G401 (cell line): ENCODE data around the gene GMDS. TPM values are rescaled to one million over a fixed set of nuclear protein-coding genes. Genes with fewer than 3 reads are reported as not detected.

Experiments
- DNase-seq: peaks from one replicate; pipeline ENCODE4 v3.0.0-alpha.2; 2015; ENCODE audit warnings: low spot score
- in situ Hi-C: cut with HindIII; loops from 2 replicates; pipeline ENCODE4 v1.10.0; 2016; ENCODE audit warnings: low sequenced_read_pairs, mixed read lengths
- total RNA-seq: library from RNA; depleted of rRNA; stranded (reverse); fragments of >200 nt; shearing (Covaris generic); gene quantifications from 2 replicates; pipeline ENCODE4 v1.2.3, GENCODE V29; 2014

GMDS gene
- total RNA-seq, 1 experiment from 2014 or later, result 5.8 TPM

DNA sequence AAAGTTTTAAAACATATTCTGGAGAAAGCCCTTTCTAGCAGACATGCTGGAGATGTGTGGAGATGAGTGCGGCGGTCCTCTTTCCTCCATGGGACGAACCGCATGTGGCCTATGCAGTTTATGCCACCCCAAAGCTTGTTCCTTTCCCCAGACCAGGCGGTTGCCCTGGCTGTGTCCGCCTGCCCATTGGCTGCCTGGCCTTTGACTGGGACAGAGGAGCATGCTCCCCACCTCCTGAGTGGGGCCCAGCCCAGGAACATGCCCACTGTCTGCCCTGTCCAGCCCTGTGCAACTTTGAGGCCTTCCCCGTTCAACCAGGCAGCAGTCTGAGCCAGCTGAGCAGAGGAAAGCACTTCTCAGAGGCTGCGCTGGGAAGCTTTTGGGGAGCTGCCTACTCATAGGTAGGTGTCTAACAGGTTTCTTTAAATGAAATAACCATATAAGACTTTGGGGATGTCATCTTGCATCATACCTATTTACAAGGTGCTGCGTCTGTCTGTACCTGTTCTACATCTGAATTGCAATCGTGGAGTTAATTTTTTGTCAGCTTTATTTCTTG lies 615.1 kb downstream of the GMDS start:
- in situ Hi-C loops, result no loop called here
- no peak for DNase-seq

DNA sequence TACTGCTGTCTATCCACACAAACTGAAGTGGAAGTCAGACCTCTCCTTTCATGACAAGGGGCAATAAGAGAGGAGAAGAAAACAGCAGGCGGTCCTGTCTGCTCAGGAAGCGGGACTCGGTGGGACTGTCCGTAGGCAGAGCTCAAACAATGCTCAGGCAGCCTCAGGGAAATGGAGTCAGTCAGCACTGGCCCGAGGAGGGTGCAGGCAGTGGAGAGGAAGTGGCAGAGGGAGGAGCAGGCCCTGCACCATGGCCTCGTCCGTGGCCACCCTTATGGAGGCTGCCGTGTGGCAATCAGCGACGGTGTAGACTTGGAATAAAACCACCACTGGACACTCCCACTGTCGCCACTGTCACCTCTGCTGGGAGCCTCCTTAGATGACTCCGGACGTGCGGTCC lies 616.1 kb downstream of the GMDS start:
- no peak for DNase-seq
- in situ Hi-C loops, result no loop called here

DNA sequence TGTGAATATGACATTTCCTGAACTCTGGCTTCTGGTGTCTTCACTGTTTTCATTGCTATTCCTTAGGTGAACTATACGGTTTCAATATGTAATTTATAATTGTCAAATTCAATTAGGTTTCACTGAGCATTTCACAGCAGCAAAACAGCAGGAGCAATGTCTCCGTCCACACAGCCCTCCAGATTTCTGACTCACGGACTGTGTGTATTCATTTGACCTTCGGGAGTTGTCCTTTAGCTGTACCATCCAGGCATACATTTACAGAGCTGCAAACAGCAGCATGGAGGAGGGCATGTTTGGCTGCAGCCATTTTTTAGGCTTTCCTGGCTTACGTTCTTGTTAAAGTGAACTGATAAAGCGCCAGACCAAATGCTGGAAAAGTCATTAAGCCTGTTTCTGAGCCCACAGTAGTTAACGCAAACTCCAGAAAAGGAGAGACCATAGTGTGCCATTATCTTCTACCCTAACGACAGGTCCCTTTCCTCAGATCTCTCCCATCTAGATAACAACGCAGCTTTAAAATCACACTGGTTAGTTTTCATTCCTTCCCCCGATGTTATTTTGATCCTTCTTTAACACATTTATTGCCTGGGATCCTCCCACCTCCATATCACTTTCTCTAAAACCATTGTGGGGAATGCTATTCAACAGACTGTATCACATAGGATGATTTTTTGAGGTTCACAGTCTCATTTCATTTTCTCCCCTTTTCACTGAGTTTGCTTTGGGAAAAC lies 617.4 kb downstream of the GMDS start:
- in situ Hi-C loops, result no loop called here
- DNase-seq, result no peak

DNA sequence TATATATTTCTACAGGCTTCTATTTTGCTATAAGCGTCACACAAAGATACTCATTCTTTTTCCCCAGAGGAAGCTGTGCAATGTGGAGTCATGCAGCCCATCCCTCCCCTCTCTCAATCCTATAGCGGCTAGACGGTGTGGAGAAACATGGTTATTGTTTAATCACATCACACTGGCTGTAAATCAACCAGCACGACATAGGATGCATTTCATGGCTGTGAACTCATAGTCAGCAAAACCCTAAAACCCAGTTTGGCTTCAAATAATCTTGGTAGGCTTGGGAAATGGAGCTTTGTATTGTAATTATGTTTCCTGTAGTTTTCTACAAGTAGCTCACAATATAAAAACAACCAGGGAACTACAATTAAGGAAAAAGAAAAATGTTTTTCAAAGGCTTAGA lies 618.9 kb downstream of the GMDS start:
- no peak for DNase-seq
- in situ Hi-C loops, result no loop called here

DNA sequence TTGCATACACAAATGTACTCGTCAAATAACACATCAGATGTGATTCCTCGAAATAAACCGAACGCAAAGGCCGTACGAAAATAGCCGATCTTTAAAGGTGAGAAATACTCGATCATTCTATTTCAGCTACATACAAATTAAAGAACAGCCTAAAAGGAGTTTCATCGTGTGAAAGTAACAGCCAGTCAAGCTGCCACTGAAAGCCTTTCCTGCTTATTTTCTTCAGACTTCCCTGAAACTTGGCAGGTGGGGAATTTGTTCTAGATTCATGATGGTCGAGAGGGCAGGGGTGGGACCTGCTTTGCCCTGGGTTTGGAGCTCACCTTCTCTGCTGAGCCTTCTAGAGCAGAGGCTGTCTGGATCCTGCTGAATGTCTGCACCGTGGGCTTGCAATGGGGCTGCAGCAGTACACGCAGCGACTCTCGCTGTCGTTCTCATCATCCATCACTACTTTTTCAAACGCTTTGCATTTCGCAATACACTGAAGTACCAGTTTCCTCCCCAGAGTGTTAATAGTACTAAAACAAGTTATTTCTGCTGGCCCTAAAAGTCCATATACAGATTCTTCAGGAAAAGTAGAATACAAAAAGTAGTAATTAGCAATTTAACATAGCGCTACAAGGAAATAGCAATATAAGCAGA lies 619.5 kb downstream of the GMDS start:
- DNase-seq, result no peak
- in situ Hi-C loops, result no loop called here

DNA sequence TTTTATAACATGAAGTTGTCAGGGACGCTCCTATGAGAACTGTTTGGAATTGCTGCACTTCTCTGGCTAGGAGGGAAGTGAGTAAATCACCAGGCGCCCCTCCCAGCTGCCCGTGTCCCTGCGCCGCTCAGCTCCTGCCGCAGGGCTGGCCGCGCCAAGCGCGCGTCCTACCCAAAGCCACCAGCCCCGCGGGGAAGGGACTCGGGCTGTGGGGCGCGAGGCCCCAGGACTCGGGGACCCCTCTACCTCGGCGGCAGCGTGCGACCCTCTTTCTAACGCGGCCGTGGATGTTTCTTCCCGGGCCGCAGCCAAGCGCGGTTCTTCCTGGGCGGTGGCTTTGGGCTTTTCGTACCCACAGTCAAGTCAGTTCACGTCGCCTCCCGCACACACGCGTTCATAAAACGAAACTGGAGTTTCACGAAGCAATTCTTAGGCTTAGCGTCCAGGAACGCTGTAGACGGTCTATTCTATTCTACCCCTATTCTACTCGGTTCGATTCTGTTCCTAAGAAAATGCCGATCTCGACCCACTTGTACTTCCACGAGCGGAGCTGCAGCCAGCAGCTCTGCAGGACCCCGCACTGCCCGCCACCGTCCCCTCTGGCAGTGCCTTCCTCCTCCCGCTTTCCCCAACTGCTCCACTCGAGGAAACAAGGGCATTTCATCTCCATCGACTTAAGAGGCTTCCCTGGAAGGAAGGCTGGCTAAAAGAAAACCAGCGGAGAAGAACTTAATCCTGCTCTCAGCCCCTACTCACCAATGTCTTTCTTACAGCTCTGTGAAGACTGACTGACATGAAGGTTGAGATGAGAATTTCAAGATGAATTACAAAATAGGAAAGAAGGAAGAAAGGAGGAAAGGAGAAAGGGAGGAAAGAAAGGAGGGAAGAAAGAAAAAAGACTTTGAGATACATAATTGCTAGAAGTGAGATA lies 620.3 kb downstream of the GMDS start:
- in situ Hi-C loops, result no loop called here
- no peak for DNase-seq

DNA sequence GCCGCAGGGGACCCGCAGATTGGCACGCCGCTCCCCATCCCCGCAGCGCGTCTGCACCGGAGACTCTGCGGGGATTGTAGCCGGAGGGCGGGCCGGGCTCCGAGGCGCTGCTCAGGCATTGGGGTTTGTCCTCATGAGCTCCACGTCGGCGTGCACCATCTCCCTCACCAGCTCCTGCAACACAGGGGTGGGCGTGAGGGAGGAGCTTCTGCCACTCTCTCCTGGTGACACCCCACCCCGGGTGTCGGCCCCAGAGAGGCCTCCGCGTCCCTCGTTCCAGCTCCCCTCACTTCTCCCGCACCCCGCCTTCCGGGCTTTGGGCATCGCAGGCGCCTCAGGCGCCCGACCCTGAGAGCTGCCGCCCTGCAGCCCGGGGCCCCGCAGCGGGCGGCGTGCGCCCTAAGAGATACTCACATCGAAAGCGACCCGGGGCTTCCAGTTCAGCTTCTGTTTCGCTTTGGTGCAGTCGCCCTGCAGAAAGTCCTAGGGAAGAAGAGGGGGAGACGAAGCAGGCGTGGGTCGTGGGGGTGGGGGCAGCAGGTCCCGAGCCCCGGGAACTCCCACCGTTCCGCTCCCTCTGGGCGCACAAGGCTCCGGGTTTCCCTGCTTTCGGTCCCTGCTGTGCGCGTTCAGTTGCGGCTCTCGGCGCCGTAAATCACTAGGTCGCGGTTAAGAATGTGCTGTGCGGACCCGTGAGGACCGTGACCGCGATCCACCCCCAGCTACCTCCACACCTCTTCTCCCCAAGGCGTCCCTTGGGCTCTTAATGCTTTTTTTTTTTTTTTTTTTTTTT lies 621.2 kb downstream of the GMDS start:
- in situ Hi-C loops, result no loop called here
- DNase-seq, result no peak

DNA sequence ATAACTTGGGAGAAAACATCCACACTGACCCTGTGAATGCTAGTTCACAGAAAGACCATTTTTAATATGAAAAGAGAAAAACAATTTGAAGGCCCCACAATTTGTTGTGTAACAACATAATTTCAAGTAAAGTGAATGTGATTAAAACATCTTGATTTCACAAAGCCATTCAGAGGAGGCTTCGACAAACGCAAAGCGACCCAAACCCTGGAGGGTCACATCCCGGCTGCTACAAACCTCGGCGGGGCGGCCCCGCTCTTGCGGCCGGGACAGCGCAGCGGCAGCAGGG lies 621.7 kb downstream of the GMDS start:
- no peak for DNase-seq
- in situ Hi-C loops, result no loop called here

DNA sequence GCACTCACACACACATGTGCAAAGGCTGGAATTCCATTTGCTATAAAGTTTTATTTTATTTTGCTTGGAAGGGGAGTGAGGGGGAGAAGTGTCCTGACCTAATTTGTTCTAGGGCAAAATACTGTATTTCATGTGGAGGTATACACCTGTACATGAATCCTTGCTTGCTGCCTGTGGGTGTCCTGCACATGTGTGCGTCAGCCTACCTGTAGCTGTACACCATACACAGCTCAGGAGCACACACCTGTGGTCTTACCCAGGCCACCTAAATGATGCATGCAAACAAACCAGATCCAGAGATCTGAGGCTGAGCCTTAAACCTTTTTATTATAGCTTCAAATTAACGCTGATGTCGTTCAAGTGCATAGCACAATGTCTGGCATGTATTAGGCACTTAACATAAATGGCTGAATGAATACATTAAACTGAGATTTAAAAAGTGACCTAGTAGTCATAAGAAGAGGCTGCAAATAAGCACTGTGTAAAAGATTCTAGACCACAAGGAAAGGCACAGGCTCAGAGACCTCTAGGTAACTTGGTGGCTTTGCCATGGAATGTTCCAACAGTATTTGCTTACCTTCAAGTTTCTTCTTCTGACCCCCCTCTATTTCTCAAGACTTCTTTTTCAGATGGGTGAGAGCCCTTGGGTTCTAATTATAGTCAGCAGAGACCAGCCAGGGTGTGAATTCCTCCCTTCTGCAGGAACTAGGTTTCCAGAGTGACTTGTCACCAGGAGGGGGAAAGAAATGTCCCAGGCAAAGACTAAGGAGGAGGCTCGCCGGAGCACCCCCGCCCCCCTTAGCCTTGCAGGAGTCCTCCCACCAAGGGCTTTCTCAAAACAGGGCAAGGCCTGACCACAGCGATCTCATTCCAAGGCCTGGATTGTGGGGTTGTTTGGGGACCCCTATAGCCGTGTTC lies 622.3 kb downstream of the GMDS start:
- no peak for DNase-seq
- in situ Hi-C loops, result no loop called here

DNA sequence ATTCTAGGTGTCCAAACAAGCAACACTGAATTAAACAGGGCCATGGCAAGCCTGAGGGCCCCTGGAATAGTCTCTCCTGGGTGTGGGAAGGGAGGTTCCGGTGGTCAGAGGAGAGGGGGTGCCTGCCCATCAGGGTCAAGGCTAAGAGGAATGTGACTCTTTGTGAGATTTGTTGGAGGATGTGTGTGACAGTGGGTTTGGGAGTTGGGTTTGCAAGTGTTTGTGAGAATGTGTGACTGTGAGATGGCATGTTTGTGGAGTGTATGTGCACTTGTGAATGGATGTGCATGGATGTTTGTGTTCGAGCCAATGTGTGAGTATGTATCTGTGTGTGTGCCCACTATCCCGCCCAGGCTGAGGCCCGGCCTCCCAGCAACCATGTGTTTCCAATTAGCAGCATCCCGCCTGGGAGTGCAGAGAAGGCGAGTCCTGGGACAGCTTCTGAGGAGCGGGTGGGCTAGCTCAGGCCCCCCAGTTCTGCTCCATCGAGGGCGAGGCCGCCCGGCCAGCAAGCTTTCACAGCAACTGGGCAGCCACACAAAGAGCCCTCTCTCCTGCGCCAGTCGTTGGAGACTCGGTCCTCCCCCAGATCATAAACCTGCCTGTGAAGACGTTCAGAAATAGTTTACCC lies 623.1 kb downstream of the GMDS start:
- in situ Hi-C loops, result no loop called here
- DNase-seq, result no peak

DNA sequence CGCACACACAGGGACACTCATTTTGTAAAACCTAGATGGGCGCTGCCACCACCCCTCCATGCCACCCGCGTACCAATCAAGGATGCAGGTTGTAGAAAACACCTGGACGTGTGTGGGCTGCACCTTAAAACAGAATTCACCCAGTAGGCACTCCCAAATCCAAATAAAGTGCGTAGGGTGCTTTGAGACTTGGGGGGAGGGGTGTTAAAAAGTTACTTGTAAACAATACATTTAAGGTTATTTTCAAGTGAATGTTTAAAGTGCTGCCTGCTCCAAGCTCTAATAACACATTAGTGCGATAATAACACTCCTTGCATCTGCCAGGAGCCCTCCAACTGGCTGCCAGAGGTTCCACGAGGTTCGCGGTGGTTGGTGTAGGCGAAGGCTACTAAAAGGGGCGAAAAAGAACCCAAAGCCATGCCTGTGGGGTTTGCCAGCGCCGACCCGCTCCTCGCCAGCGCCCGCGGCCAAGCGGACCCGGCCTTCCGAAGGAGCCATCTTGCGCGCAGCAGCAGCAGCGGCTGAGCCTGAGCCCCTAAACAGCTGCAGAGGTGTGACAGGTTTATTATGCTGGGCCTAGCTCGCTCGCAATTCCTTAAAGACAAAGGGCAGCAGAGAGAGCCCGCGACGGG lies 624.2 kb downstream of the GMDS start:
- no peak for DNase-seq
- in situ Hi-C loops, result no loop called here

DNA sequence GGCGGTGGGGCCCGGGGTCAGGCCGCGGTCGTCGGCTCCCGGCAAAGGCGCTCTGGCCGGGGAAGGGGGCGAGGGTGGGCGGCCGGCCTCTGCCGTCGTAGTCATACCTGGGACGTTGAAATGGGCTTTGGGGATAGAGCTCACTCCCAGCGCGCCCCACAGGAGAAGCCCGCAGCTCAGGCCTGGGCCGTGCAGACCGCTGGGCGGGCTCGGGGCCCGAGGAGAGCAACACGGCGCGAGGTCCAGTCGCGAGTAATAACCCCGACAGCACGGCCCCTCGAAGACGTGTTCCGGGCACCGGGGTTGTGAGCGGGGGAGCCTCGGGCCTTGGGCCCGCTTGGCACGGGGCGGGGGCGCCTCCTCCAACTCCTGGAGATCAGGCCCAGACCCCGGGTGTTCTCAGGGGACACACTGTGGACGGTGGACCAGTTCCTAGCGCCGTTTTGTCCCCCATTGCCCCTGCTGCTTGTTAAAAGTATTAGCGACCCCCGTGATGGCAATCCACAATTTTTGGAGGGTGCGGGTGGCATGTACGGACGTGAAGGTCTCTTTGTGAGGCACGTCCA lies 624.8 kb downstream of the GMDS start:
- DNase-seq, result no peak
- in situ Hi-C loops, result no loop called here

DNA sequence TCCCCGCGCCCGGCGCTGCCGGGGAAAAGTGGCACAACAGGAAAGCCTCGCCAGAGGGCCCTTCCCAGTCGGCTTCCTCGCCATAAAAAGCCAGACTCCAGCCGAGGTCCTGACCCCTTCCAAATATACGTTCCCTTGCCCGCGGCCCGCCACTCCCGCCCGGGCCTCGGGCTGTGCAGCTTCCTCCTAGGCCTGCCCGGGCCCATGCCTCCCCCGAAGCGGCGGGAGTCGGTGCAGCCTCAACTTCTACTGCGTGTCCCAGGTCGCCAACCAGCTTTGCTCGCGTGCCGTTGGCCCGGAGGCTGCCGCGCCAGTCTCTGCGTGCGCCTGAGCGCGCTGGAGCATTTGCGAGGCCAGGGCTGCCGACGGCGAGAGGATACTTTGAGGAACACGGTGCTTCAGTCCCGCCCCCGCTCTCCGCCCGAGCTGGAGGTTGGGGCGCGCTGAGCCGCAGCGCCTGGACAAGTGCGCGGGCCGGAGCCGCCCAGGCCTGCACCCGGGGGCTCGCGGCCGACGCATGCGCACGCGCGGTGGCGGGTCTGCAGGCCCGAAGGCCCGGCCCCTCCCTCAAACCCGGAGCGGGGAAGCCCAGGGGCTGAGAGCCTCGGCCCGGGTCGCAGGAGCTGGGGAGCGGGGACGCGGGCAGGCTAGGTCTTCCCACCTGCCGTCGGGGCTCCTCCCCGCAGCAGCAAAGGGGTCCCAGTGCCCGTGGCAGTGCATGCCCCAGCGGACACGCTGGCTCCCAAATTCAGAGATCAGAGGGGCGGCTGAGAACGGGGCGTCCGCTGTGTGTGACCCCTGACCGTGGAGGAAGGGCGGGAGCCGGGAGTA lies 625.5 kb downstream of the GMDS start:
- in situ Hi-C loops, result no loop called here
- DNase-seq, result no peak

DNA sequence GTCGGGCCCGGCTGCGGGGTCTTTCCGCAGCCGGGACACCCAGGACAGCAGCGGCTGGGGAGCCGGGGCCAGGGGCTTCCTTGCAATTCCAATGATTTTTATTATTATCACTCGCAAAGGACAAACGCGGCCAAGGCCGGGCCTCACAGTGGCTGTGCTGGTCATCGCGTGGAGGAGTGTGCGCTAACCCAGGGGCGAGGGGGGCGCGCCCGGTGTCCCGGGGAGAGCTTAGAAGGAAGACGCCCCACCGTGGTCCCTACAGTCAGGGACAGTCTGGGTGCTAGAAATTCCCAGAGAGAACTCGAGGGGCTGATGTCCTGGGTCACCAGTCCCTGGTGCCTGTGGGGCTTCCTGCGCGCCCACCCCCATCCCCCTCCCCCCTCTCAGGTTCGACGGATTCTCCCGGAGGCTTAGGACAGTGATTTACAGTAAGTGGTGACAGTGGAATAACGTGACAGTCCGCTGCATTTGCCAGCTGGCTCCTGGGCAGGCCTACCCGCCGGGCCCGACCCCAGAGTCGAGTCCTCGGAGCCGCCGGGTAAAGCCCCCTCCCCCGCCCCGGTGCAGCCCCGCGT lies 626.2 kb downstream of the GMDS start:
- in situ Hi-C loops, result no loop called here
- no peak for DNase-seq

DNA sequence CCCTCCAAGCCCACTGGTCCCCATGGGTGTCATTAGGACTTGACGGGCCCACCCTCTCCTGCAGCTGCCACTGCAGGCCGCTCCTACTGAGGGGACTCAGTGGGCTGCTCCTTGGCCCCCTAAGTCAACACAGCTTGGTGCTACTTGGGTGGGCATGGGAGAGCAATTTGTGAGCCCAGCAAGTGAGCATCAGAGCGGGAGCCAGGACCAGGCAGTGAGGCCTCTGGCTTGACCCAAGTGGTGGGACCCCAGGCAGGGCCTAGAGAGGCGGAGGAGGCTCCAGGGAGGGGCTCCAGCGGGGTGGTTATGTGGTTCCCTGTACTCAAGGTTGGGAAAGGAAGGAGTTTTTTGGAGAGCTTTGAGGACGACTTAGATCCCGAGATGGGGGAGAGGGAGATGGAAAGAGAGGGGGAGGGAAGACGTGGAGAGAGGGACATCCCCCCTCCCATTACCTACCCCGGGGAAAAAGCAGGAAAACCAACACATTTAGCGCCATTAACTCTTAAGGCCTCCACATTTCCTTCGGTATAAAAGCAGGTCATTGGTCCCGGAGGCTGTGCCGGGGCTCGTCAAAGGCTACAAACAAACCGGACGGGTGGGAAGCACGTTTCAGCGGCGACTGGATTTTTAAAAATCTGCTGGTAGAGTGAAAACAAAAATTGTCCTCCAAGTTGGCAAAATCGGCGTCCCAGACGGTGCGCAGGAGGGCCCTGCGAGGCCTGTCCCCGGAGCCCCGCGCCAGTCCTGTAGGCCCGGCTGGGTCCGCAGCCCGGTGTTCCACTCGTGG lies 626.9 kb downstream of the GMDS start:
- DNase-seq, result no peak
- in situ Hi-C loops, result no loop called here
